DMS53 (cell line): ENCODE results near the gene PNCK.

Source experiments
- DNase-seq: peaks from one replicate; lab custom pipeline; 2025; lab: John Stamatoyannopoulos, UW

The PNCK gene

GRCh38 chrX:153626863-153627674 is 46.5 kb downstream of the PNCK start:
- no peak for DNase-seq

- DNase-seq = no peak
These were observed 47.5 kb downstream of the PNCK start for GRCh38 chrX:153626025-153626633.

GRCh38 chrX:153625271-153626024 is 48.2 kb downstream of the PNCK start:
- no peak for DNase-seq

- DNase-seq = no peak
These were observed 49.2 kb downstream of the PNCK start for GRCh38 chrX:153624196-153625091.

- DNase-seq = no peak
These were observed 50.1 kb downstream of the PNCK start for GRCh38 chrX:153623310-153624029.

GRCh38 chrX:153622661-153623309 is 50.8 kb downstream of the PNCK start:
- no peak for DNase-seq

GRCh38 chrX:153621949-153622598 is 51.5 kb downstream of the PNCK start:
- no peak for DNase-seq

- DNase-seq = no peak
These were observed 53.0 kb downstream of the PNCK start for GRCh38 chrX:153620576-153620975.
